K562 (cell line): Measurements from ENCODE around the gene ZNF595. TPM values are rescaled to one million over a fixed set of nuclear protein-coding genes. Genes with fewer than 3 reads are reported as not detected.
"Not testable (repeated sequence)": the region's sequence is repeated elsewhere in the genome, so short reads cannot be mapped to it uniquely, and the experiment has no call there.

Source experiments
- ATAC-seq: fragments of 200-7000 bp; cut with Tn5 transposase; 3 replicates; pipeline ENCODE4 v1.9.1; 2020; ENCODE audit warnings: moderate library complexity
- BruUV-seq: library from RNA; stranded (reverse); fragments of 400-500 nt; replicated peaks from 2 replicates; lab custom pipeline; 2021; lab: Mats Ljungman, UMichigan
- CTCF ChIA-PET: fragments of 300-600 bp; formaldehyde crosslinking; extraction: SDS; loops from one replicate; lab custom pipeline; 2021; ENCODE audit warnings: low intra/inter-chr PET ratio; lab: Yijun Ruan, JAX
- POLR2A ChIA-PET: fragments of 300-600, 350-650 bp; sonication (Branson Sonifier 250); formaldehyde crosslinking; extraction: SDS; loops from one replicate; lab custom pipeline; 2021; ENCODE audit warnings: antibody characterized with exemption, inconsistent platforms; lab: Yijun Ruan, JAX
- DNase-seq, 4 experiments: peaks; one replicate each; pipeline versions ENCODE4 v3.0.0 to v3.0.0-alpha.2; 2011 to 2018; ENCODE audit warnings: low spot score in 3 of 4, mixed read lengths in 3 of 4; ENCODE audit errors: extremely low read depth in 1 of 4
- FAIRE-seq: peaks from 2 replicates; lab custom pipeline; 2011; peaks lifted over from hg19 to GRCh38; lab: Jason Lieb, UNC
- H2AFZ ChIP-seq: 2 replicates; pipeline ENCODE4 v1.6.0; 2011; ENCODE audit warnings: low read depth, low read length, control low read depth, inconsistent platforms
- H3K27ac ChIP-seq: fragments of 200-600 bp; 3 replicates; pipeline ENCODE4 v1.8.0; 2011; ENCODE audit warnings: low read depth, mild to moderate bottlenecking, control low read depth, inconsistent platforms, low read length, moderate library complexity, mixed read lengths; ENCODE audit errors: extremely low read depth
- H3K27me3 ChIP-seq, 2 experiments: fragments of 300-600 bp in 1 of 2; 2 replicates in 1 of 2; 3 replicates in 1 of 2; pipeline versions ENCODE4 v1.6.0 to v1.8.0; 2011; ENCODE audit warnings: inconsistent platforms in 2 of 2, low read length in 2 of 2, mild to moderate bottlenecking in 1 of 2, mixed read lengths in 1 of 2, moderate library complexity in 1 of 2; ENCODE audit not compliant: control insufficient read depth in 2 of 2, insufficient read depth in 2 of 2
- H3K36me3 ChIP-seq: fragments of 300-600 bp; 3 replicates; pipeline ENCODE4 v1.8.0; 2011; ENCODE audit warnings: mild to moderate bottlenecking, low read length, inconsistent platforms; ENCODE audit not compliant: control insufficient read depth, insufficient read depth
- H3K4me1 ChIP-seq, 2 experiments: fragments of 200-600 bp in 1 of 2; replicated peaks in 1 of 2; 2 replicates in 1 of 2; 3 replicates in 1 of 2; pipeline versions ENCODE4 v1.5.1 to v1.8.0; 2011; ENCODE audit warnings: inconsistent platforms in 2 of 2, low read length in 2 of 2, mild to moderate bottlenecking in 1 of 2, mixed read lengths in 1 of 2, moderate library complexity in 1 of 2; ENCODE audit not compliant: control insufficient read depth in 2 of 2, insufficient read depth in 2 of 2
- H3K4me2 ChIP-seq: 2 replicates; pipeline ENCODE4 v1.6.1; 2011; ENCODE audit warnings: low read length, control low read depth, inconsistent platforms, mixed read lengths; ENCODE audit not compliant: insufficient read depth
- H3K4me3 ChIP-seq: fragments of 200-600 bp; sonication (generic), shearing (Covaris generic); 2 replicates; pipeline ENCODE4 v1.5.1; 2016; ENCODE audit warnings: control low read depth, inconsistent platforms
- H3K79me2 ChIP-seq: fragments of 200-600 bp; 3 replicates; pipeline ENCODE4 v1.8.0; 2011; ENCODE audit warnings: low read length, inconsistent platforms; ENCODE audit not compliant: control insufficient read depth, insufficient read depth
- H3K9ac ChIP-seq, 2 experiments: 2 replicates each; pipeline versions ENCODE4 v1.6.0 to v1.6.1; 2011; ENCODE audit warnings: low read depth in 2 of 2, low read length in 2 of 2, control low read depth in 1 of 2, inconsistent platforms in 1 of 2, mild to moderate bottlenecking in 1 of 2, mixed read lengths in 1 of 2; ENCODE audit not compliant: insufficient read depth in 1 of 2
- H3K9me1 ChIP-seq: one replicate; pipeline ENCODE4 v1.6.0; 2011; ENCODE audit warnings: inconsistent platforms, mild to moderate bottlenecking, low read length, moderate library complexity; ENCODE audit not compliant: control insufficient read depth, insufficient read depth
- H3K9me3 ChIP-seq: replicated peaks from 2 replicates; pipeline ENCODE4 v1.5.1; 2011; ENCODE audit warnings: low read depth, low read length, inconsistent platforms; ENCODE audit not compliant: control insufficient read depth, insufficient read depth
- H4K20me1 ChIP-seq: replicated peaks from 2 replicates; pipeline ENCODE4 v1.6.1; 2011; ENCODE audit warnings: low read length, inconsistent platforms, mixed read lengths; ENCODE audit not compliant: control insufficient read depth, insufficient read depth
- WGBS: fragments of 100-300 bp; shearing (Covaris generic); methylation state at CpG from one replicate; pipeline ENCODE4 v1.1.6; 2016; ENCODE audit warnings: low coverage, mixed read lengths; ENCODE audit not compliant: insufficient coverage; ENCODE audit errors: missing lambda C conversion rate; 5-methylcytosine and 5-hydroxymethylcytosine counted together
- in situ Hi-C: fragments of 300-500 bp; cut with MboI; formaldehyde crosslinking; loops from 4 replicates; pipeline ENCODE4 v1.15.0; 2018; ENCODE audit warnings: inconsistent platforms, mixed read lengths
- intact Hi-C: fragments of 100-400 bp; cut with micrococcal nuclease; formaldehyde crosslinking; loops from 2 replicates; pipeline ENCODE4 v1.14.2; 2022
- polyA plus RNA-seq, 8 experiments: library from polyadenylated mRNA; depleted of rRNA in 4 of 8; stranded (reverse) in 5 of 8; unstranded in 3 of 8; fragments of >200 nt; fragmentation: Nextera tagmentation in 2 of 8; fragmentation: Illumina TruSeq in 1 of 8; extraction: Ambion mirVana in 2 of 8; extraction: Trizol in 1 of 8; gene quantifications; 2 replicates each; pipeline versions ENCODE4 v1.2.1 to v1.2.3, GENCODE V29; 2011 to 2014; ENCODE audit warnings: inconsistent platforms in 1 of 8, missing spikeins in 1 of 8
- total RNA-seq, 7 experiments: library from RNA; depleted of rRNA in 6 of 7; stranded (reverse); fragments of >200 nt in 6 of 7; fragmentation: Illumina TruSeq in 2 of 7; extraction: Trizol in 2 of 7; gene quantifications; 2 replicates each; pipeline versions ENCODE4 v1.2.1 to v1.2.3, GENCODE V29; 2011 to 2021; ENCODE audit warnings: low replicate concordance in 1 of 7
- TF ChIP-seq, protein P1 (sequence below), 3 experiments: IDR thresholded peaks in 2 of 3; conservative IDR thresholded peaks in 1 of 3; 2 replicates each; pipeline ENCODE4 v1.5.1; 2011 to 2012; ENCODE audit warnings: low read length in 3 of 3, mild to moderate bottlenecking in 3 of 3, control low read depth in 2 of 3, improper control_type of control experiment in 1 of 3, inconsistent platforms in 1 of 3, low read depth in 1 of 3, mixed read lengths in 1 of 3, moderate library complexity in 1 of 3; ENCODE audit not compliant: insufficient read depth in 2 of 3
- TF ChIP-seq, protein P2 (sequence below): sonication (generic); formaldehyde crosslinking; IDR thresholded peaks from 2 replicates; pipeline ENCODE4 v1.8.1; 2023; ENCODE audit warnings: mild to moderate bottlenecking, missing genetic modification reagents

Gene ZNF595
- total and polyA plus RNA-seq, 9 of the 15 experiments (the other 6 are each of a cell fraction or from before 2014, with no cell fraction given), result 116 to 632 (median 237) TPM

DNA sequence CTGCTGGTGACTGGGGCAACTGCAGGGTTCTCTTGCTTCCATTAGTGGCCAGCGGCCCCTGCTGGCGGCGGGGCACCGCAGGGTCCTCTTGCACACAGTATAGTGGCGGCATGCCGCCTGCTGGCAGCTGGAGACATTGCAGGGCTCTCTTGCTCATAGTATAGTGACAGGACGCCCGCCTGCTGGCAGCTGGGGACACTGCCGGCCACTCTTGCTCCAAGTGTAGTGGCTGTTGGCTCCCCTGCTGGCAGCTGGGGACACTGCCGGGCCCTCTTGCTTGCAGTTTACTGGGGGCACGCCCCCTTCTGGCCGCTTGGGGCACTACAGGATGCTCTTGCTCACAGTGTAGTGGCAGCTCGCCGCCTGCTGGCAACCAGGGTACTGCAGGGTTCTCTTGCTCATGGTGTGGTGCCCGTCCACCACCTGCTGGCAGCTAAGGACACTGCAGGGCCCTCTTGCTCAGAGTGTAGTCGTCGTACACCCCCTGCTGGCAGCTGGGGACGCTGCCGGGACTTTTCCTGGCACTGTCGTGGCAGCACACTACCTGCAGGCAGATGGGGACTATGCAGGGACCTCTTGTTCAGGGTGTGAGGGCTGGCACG, 41.2 kb upstream of the ZNF595 start:
- ATAC-seq (peak; percentile 85), DNase-seq (peak in 1 of 4 experiments; percentile 14)
- TF ChIP-seq, protein P1, sequence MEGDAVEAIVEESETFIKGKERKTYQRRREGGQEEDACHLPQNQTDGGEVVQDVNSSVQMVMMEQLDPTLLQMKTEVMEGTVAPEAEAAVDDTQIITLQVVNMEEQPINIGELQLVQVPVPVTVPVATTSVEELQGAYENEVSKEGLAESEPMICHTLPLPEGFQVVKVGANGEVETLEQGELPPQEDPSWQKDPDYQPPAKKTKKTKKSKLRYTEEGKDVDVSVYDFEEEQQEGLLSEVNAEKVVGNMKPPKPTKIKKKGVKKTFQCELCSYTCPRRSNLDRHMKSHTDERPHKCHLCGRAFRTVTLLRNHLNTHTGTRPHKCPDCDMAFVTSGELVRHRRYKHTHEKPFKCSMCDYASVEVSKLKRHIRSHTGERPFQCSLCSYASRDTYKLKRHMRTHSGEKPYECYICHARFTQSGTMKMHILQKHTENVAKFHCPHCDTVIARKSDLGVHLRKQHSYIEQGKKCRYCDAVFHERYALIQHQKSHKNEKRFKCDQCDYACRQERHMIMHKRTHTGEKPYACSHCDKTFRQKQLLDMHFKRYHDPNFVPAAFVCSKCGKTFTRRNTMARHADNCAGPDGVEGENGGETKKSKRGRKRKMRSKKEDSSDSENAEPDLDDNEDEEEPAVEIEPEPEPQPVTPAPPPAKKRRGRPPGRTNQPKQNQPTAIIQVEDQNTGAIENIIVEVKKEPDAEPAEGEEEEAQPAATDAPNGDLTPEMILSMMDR (IDR thresholded peaks at IDR 0.05 in 2 of 3, conservative IDR thresholded peaks at IDR 0.05 in 1 of 3; ENCODE audit: insufficient read depth in 2 of 3, low read depth in 1 of 3, low read length in 3 of 3), result peak; percentile 34 to 72 (median 39); a peak in 5 of 6 replicates
- TF ChIP-seq, protein P2, sequence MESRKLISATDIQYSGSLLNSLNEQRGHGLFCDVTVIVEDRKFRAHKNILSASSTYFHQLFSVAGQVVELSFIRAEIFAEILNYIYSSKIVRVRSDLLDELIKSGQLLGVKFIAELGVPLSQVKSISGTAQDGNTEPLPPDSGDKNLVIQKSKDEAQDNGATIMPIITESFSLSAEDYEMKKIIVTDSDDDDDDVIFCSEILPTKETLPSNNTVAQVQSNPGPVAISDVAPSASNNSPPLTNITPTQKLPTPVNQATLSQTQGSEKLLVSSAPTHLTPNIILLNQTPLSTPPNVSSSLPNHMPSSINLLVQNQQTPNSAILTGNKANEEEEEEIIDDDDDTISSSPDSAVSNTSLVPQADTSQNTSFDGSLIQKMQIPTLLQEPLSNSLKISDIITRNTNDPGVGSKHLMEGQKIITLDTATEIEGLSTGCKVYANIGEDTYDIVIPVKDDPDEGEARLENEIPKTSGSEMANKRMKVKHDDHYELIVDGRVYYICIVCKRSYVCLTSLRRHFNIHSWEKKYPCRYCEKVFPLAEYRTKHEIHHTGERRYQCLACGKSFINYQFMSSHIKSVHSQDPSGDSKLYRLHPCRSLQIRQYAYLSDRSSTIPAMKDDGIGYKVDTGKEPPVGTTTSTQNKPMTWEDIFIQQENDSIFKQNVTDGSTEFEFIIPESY (CRISPR knock-in tag), result peak; percentile 87
- H3K36me3 ChIP-seq, H3K4me1 ChIP-seq, H4K20me1 ChIP-seq, FAIRE-seq, H3K4me3 ChIP-seq, in situ Hi-C loops, H3K79me2 ChIP-seq, H3K9me3 ChIP-seq, POLR2A ChIA-PET, H3K27me3 ChIP-seq, H3K9me1 ChIP-seq, H3K9ac ChIP-seq, H3K27ac ChIP-seq, H2AFZ ChIP-seq, BruUV-seq, CTCF ChIA-PET, intact Hi-C loops, H3K4me2 ChIP-seq: not testable (repeated sequence)
- 49% methylated on average over 13 of the region's 21 CpGs for WGBS

- H3K9me3 ChIP-seq, H3K9me1 ChIP-seq, H3K9ac ChIP-seq, H3K36me3 ChIP-seq, H3K27ac ChIP-seq, intact Hi-C loops, H3K4me2 ChIP-seq, POLR2A ChIA-PET, CTCF ChIA-PET, DNase-seq, H4K20me1 ChIP-seq, H3K79me2 ChIP-seq, H3K4me1 ChIP-seq, in situ Hi-C loops, H2AFZ ChIP-seq, H3K27me3 ChIP-seq, BruUV-seq, H3K4me3 ChIP-seq, FAIRE-seq, ATAC-seq: not testable (repeated sequence)
- WGBS, result 1% methylated on average over 3 of the region's 3 CpGs
Measured at GRCh38 chr4:18128-18527, 35.0 kb upstream of the ZNF595 start.

- H3K4me2 ChIP-seq, H3K27me3 ChIP-seq, POLR2A ChIA-PET, intact Hi-C loops, CTCF ChIA-PET, H3K9me3 ChIP-seq, H3K36me3 ChIP-seq, H3K79me2 ChIP-seq, H3K4me1 ChIP-seq, FAIRE-seq, H3K27ac ChIP-seq, H2AFZ ChIP-seq, H3K9ac ChIP-seq, DNase-seq, H4K20me1 ChIP-seq, in situ Hi-C loops, H3K9me1 ChIP-seq, ATAC-seq, BruUV-seq, H3K4me3 ChIP-seq: not testable (repeated sequence)
- 0% methylated on average over 1 of the region's 1 CpG for WGBS
Measured at GRCh38 chr4:18589-18988, 34.5 kb upstream of the ZNF595 start.
